Pancreas (tissue), 10 donors: ENCODE measurements around the gene LGALS7. TPM values are rescaled to one million over a fixed set of nuclear protein-coding genes. Genes with fewer than 3 reads are reported as not detected.
A peak's percentile ranks its signal among the peaks of the same experiment; 100 is the strongest.
"Not testable (repeated sequence)": the region's sequence is repeated elsewhere in the genome, so short reads cannot be mapped to it uniquely, and the experiment has no call there.

Experiments used
- ATAC-seq, 4 donors: fragments of 200-7000 bp; cut with Tn5 transposase; one replicate each; pipeline versions ENCODE4 v1.8.0 to v1.9.1; 2020; ENCODE audit warnings: mild to moderate bottlenecking in 4 of 4, moderate library complexity in 4 of 4
- DNase-seq, 6 donors: peaks; one replicate each; pipeline ENCODE4 v3.0.0-alpha.2; 2020
- FAIRE-seq: peaks from 2 replicates; lab custom pipeline; 2012; peaks lifted over from hg19 to GRCh38; lab: Jason Lieb, UNC
- H3K27ac ChIP-seq, 4 donors: fragments of 200-600 bp; sonication (generic); 1 replicate in 3 of 4; 2 replicates in 1 of 4; pipeline versions ENCODE4 v1.5.0 to v1.8.0; 2020
- H3K27me3 ChIP-seq, 4 donors: fragments of 200-600 bp; one replicate each; pipeline ENCODE4 v1.8.0; 2021
- H3K36me3 ChIP-seq, 3 donors: fragments of 200-600 bp; sonication (generic) in 1 of 3; one replicate each; pipeline versions ENCODE4 v1.5.0 to v1.8.0; 2020 to 2021
- H3K4me1 ChIP-seq, 3 donors: fragments of 200-600 bp; one replicate each; pipeline ENCODE4 v1.8.0; 2021
- H3K4me3 ChIP-seq, 4 donors: fragments of 200-600 bp; sonication (generic) in 2 of 4; one replicate each; pipeline versions ENCODE4 v1.5.0 to v1.8.0; 2020 to 2021
- H3K9me3 ChIP-seq, 4 donors: fragments of 200-600 bp; one replicate each; pipeline ENCODE4 v1.8.0; 2021
- CTCF ChIP-seq, 4 donors: fragments of 200-600 bp; sonication (generic) in 3 of 4; IDR thresholded peaks; one replicate each; pipeline versions ENCODE4 v1.5.0 to v1.8.0; 2021; ENCODE audit warnings: antibody characterized with exemption in 4 of 4
- WGBS, 2 donors: extraction: QIAGEN DNeasy Blood & Tissue Kit; methylation state at CpG; one replicate each; pipeline ENCODE4 v1.1.7; 2013; 5-methylcytosine and 5-hydroxymethylcytosine counted together
- intact Hi-C, 3 donors: fragments of 100-400 bp; cut with DNase I; formaldehyde crosslinking; loops; one replicate each; pipeline versions ENCODE4 v1.11.1 to v1.14.2; 2022
- polyA plus RNA-seq, 2 donors: library from polyadenylated mRNA; stranded (reverse); fragments of 200-250 nt; gene quantifications; one replicate each; pipeline ENCODE4 v1.2.3, GENCODE V29; 2013
- total RNA-seq, 6 donors: library from RNA; stranded (reverse); fragmentation: NEBNext Ultra II Directional in 4 of 6; extraction: Animal tissue kit (Norgen Biotek cat#: 25700) in 4 of 6; gene quantifications; one replicate each; pipeline versions ENCODE4 v1.2.1 to v1.2.4, GENCODE V29; 2021 to 2023
- donor health status: healthy with polysubstance abuse.
- donor health status: DM: no; HTN: no; CAD: no; lungs with moderate emphysema.
- donor health status: DM: no; HTN: no; CAD: no.
- donor health status: control.
- donor health status: control.
- donor health status: Bipolar disorder and iron deficiency.
- donor health status: DM: yes; HTN: yes; CAD: no.
- donor health status: DM: no; HTN: no; CAD: no.
- donor health status: DM: no; HTN: no; CAD: no.
- donor health status: DM: yes; HTN: yes; CAD: no.

Gene LGALS7
- total and polyA plus RNA-seq, 8 donors = not detected

DNA sequence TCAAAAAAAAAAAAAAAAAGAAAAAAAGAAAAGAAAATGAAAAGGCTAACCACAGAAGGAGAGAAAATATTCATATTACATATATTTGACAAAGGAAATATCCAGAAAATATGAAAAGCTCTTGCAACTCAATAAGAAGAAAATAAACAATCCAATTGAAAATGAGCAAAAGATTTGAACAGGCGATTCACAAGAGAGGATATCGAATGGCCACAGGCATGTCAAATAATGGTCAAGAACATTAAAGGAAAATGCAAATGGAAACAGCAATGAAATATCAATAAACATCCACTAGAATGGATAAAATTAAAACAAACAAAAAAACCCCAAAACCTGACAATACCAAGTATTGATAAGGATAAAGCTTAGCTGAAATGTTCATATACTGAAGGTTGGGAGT lies 8.1 kb downstream of the LGALS7 start:
- H3K36me3 ChIP-seq = no peaks in the 10 kb centered on the region
- no peak overlapping the region for H3K4me3 ChIP-seq
- TF ChIP-seq CTCF (IDR thresholded peaks at IDR 0.05) = no peak
- H3K4me1 ChIP-seq = no peaks in the 10 kb centered on the region
- DNase-seq = no peak
- H3K27ac ChIP-seq = no peak overlapping the region
- no peak for FAIRE-seq
- H3K27me3 ChIP-seq = no peaks in the 10 kb centered on the region
- 95 to 96% methylated on average over 2 of the region's 2 CpGs for WGBS, 2 donors
- no peaks in the 10 kb centered on the region for H3K9me3 ChIP-seq
- intact Hi-C loops = no loop called here
- no peak for ATAC-seq

- peak; percentile 46 to 62 (median 60) for ATAC-seq
- no peak for TF ChIP-seq CTCF (IDR thresholded peaks at IDR 0.05)
- no peaks in the 10 kb centered on the region for H3K27me3 ChIP-seq
- no peaks in the 10 kb centered on the region for H3K36me3 ChIP-seq
- H3K4me3 ChIP-seq = no peak overlapping the region
- peak overlapping the region in 3 of 4 donors; percentile 31 to 46 (median 37) for H3K27ac ChIP-seq
- FAIRE-seq = no peak
- no peaks in the 10 kb centered on the region for H3K9me3 ChIP-seq
- H3K4me1 ChIP-seq = no peaks in the 10 kb centered on the region
- DNase-seq = no peak
- intact Hi-C loops = no loop called here
- WGBS, 2 donors = 57 to 58% methylated on average over 3 of the region's 3 CpGs
These were observed 9.5 kb downstream of the LGALS7 start for GRCh38 chr19:38763795-38764220.

DNA sequence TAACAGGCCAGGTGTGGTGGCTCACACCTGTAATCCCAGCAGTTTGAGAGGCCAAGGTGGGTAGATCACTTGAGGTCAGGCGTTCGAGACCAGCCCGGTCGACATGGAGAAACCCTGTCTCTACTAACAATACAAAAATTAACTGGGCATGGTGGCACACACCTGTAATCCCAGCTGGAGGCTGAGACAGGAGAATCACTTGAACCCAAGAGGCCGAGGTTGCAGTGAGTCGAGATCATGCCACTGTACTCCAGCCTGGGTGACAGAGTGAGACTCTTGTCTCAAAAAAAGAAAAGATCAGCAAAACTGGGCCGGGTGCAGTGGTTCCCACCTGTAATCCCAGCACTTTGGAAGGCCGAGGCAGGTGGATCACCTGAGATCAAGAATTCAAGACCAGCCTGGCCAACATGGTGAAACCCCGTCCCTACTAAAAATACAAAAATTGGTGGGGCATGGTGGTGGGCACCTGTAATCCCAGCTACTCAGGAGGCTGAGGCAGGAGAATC lies 11.4 kb downstream of the LGALS7 start:
- H3K4me3 ChIP-seq, DNase-seq, H3K4me1 ChIP-seq, H3K27ac ChIP-seq, ATAC-seq, H3K36me3 ChIP-seq, H3K27me3 ChIP-seq, intact Hi-C loops, FAIRE-seq, H3K9me3 ChIP-seq: not testable (repeated sequence)
- 91 to 96% methylated on average over 9 of the region's 9 CpGs for WGBS, 2 donors

GRCh38 chr19:38760805-38761517 lies 12.4 kb downstream of the LGALS7 start:
- FAIRE-seq, H3K9me3 ChIP-seq, H3K4me1 ChIP-seq, H3K27ac ChIP-seq, H3K4me3 ChIP-seq, H3K36me3 ChIP-seq, DNase-seq, intact Hi-C loops, H3K27me3 ChIP-seq, ATAC-seq: not testable (repeated sequence)
- WGBS, 2 donors = 77 to 86% methylated on average over 6 of the region's 6 CpGs

DNA sequence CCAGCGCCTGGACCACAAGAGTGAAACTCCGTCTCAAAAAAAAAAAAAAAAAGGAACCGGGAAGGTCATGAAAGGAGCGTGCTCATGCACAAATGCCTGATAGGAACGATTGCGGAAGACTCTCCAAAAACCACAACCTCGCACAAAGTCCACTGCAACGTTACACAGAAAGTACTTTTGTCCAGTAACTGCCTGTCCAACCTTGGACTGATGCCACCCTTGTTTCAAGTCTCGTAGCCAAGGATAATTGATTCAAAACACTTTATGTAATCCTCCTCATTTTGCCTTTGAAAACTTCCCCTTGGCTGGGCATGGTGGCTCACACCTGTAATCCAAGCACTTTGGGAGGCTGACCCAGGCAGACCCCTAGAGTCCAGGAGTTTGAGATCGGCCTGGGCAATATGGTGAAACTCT lies 13.7 kb downstream of the LGALS7 start:
- 35 to 38% methylated on average over 10 of the region's 10 CpGs for WGBS, 2 donors
- ATAC-seq (peak; percentile 47 to 86 (median 78)), FAIRE-seq (no peak), DNase-seq (peak in 3 of 6 donors; percentile 39 to 52 (median 50))
- no peaks in the 10 kb centered on the region for H3K4me1 ChIP-seq
- no peaks in the 10 kb centered on the region for H3K9me3 ChIP-seq
- no peak for TF ChIP-seq CTCF (IDR thresholded peaks at IDR 0.05)
- H3K4me3 ChIP-seq = no peak overlapping the region
- H3K36me3 ChIP-seq = no peaks in the 10 kb centered on the region
- H3K27ac ChIP-seq = peak overlapping the region in 3 of 4 donors; percentile 7 to 59 (median 35)
- no peaks in the 10 kb centered on the region for H3K27me3 ChIP-seq
- intact Hi-C loops = no loop called here

- H3K4me1 ChIP-seq, H3K27ac ChIP-seq, DNase-seq, H3K4me3 ChIP-seq, intact Hi-C loops, H3K36me3 ChIP-seq, H3K9me3 ChIP-seq, FAIRE-seq, H3K27me3 ChIP-seq, ATAC-seq: not testable (repeated sequence)
- WGBS, 2 donors = 15 to 33% methylated on average over 1 to 2 of the region's 2 CpGs
These were observed 19.1 kb downstream of the LGALS7 start for GRCh38 chr19:38754196-38754595.

DNA sequence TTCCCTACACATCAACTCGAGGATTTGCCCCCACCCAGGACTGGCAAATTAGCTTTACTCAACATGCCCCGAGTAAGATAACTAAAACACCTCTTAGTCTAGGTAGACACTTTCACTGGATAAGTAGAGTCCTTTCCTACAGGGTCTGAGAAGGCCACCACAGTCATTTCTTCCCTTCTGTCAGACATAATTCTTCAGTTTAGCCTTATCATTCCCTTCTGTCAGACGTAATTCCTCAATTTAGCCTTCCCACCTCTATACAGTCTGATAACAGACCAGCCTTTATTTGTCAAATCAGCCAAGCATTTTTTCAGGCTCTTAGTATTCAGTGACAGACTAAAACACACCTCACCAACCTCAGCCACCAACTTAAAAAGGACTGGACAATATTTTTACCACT lies 19.5 kb downstream of the LGALS7 start:
- WGBS, 2 donors = 50 to 64% methylated on average over 3 of the region's 3 CpGs

More for the DNA sequence above, 19.5 kb downstream of the LGALS7 start:
- H3K27ac ChIP-seq, FAIRE-seq, intact Hi-C loops, H3K36me3 ChIP-seq, H3K9me3 ChIP-seq, ATAC-seq, DNase-seq, H3K4me1 ChIP-seq, H3K27me3 ChIP-seq, H3K4me3 ChIP-seq: not testable (repeated sequence)
